SW 1271 (cell line): ENCODE data around the gene POLR1G.
"Not testable (repeated sequence)": the region's sequence is repeated elsewhere in the genome, so short reads cannot be mapped to it uniquely, and the experiment has no call there.

Experiments
- DNase-seq, 2 experiments: peaks; one replicate each; lab custom pipeline; 2025; lab: John Stamatoyannopoulos, UW

The POLR1G gene

GRCh38 chr19:45421947-45422498 is 15.6 kb downstream of the POLR1G start:
- DNase-seq = no peak

DNA sequence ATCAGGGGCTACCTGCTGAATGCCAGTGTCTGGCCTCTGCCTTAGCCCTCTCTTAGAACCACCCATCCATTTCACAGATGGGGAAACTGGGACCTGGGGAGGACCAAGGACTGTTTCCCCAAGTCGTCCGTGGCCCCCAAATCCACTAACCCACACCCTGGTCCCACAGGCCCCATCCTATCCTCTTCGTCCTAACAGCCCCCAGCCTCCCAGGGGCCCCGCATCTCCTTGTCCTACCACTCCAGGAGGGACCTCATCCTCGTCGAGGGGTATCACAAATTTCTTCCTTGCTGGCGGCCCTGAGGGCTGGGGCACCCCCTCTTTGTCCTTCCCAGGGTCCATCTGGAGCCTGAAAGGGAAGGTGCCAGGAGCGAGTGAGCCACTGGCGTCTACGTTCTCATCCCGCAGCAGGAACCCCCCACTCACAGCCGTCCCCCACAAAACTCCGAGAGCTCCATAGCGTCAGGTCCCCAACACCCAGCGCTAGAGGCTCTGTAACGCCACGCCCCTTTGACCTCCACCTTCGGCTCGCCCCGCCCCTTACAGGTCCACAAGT is 16.7 kb downstream of the POLR1G start:
- no peak for DNase-seq

GRCh38 chr19:45423589-45424190 is 17.2 kb downstream of the POLR1G start, which contains the start of gene ERCC1:
ERCC1 (minus strand) TSS chr19:45423917; CDS start chr19:45423374, 543 bp downstream.
- DNase-seq = peak; percentile 76 to 93

- peak; percentile 87 to 96 for DNase-seq
These were observed 18.0 kb downstream of the POLR1G start for GRCh38 chr19:45424191-45425058.

- no peak for DNase-seq
These were observed 22.2 kb downstream of the POLR1G start for GRCh38 chr19:45428384-45429231.

DNA sequence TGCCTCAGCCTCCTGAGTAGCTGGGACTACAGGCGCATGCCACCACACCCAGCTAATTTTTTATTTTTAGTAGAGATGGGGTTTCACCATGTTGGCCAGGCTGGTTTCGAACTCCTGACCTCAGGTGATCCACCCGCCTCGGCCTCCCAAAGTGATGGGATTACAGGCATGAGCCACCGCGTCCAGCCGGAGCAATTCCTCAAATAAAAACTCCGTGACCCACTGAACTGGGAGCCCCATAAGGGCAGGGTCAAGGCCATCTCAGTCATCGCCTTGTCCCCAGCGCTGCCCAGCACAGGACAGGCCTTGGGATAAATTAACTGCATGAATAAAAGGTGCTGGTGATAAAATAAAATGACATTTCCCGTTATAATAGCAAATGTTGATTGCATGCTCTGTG is 23.5 kb downstream of the POLR1G start:
- not testable (repeated sequence) for DNase-seq

GRCh38 chr19:45431008-45431407 is 24.6 kb downstream of the POLR1G start:
- not testable (repeated sequence) for DNase-seq

GRCh38 chr19:45432543-45432942 is 26.1 kb downstream of the POLR1G start:
- not testable (repeated sequence) for DNase-seq

GRCh38 chr19:45437328-45437727 is 30.9 kb downstream of the POLR1G start:
- no peak for DNase-seq

DNA sequence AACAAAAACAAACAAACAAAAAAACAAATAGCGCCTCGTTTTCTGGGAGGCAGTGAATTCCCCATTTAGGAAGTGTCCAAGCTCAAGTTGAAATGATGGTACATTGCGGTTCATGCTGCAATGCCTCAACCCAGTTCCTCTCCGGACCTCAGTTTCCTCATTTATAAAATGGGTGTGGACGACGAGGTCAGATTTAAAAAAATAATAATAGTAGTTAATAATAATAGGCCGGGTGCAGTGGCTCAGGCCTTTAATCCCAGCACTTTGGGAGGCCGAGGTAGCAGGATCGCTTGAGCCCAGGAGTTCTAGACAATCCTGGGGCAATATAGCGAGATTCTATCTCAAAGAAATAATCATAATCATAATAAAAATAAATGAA is 32.7 kb downstream of the POLR1G start:
- DNase-seq = no peak

DNA sequence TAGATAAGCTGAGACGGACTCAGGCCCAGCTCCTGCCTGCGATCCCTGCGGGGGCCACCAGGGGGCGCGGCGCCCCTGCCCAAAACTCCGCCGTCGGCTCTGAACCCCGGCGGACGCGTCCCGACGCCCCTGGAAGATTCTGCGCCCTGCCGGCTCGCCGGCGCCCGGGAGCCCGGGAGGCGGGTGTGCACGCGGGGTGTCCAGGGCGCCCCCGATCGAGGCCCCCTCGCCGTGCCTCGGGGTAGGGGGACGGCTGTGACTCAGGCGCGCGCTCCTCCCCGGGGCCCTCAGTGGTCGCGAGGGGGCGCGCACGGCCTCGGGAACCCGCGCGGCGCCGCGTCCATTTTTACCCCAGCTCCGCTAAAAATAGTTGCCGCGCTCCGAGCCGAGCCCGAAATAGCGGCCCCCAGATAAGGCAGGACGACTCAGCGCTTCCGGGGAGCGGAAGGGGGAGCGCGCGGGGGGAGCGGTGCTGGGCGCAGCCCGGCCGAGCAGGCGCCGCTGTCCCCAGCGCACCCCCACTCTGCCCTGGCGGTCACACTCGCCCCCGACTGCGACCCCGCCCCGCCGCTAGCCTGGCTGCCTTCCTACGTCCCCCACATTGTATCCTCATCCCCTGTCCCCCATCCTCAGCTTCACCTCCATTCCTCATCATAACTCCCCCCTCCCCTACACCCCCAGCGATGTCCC is 33.3 kb downstream of the POLR1G start:
- peak; percentile 41 to 59 for DNase-seq

GRCh38 chr19:45440259-45440638 is 33.8 kb downstream of the POLR1G start:
- no peak for DNase-seq

DNA sequence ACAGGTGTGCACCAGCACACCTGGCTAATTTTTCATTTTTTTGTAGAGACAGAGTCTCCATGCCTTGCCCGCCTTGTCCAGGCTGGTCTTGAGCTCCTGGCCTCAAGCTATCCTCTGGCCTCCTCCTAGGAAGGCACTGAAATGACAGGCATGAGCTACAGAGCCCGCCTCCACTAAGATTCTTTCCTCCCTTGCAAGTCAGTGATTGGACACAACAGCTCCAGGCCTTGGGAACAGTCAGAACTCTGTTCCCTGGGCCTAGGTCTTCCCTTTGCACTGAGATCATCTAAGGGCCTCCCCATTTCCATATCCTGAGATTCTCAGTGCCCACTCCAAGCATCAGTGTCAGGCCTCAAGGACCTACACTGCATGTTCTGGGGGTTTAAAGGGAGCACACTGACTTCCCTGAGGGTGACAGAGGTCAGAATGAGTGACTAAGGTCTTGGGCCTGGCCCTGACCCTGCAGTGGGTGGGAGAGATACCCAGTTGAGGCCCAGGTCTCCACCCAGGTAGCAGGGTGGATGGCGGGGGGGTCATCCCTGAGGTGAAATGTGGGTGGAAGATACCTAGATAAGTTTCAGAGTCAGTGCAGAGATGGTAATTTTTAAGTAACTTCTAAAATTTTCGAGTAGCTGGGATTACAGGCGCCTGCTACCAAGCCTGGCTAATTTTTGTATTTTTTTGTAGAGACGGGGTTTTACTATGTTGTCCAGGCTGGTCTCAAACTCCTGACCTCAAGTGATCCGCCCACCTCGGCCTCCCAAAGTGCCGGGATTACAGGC is 34.6 kb downstream of the POLR1G start:
- peak in 1 of 2 experiments; percentile 22 for DNase-seq

DNA sequence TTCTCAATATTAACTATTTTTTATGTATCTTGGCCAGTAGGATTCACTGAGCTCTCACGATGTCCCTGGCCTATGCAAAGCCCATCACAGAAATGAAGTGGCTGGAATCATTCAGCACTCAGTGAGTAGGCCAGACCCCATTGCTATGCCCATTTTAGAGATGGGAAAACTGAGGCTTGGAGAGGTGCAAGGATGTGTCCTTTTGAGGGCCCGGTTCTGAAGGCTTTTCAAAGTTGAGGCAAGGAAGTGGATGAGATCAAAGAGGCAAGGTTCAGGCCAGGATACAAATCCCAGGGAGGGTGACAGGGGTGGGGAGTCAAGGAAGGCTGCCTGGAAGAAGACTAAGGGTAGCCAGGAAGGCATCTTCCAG is 35.9 kb downstream of the POLR1G start:
- no peak for DNase-seq

DNA sequence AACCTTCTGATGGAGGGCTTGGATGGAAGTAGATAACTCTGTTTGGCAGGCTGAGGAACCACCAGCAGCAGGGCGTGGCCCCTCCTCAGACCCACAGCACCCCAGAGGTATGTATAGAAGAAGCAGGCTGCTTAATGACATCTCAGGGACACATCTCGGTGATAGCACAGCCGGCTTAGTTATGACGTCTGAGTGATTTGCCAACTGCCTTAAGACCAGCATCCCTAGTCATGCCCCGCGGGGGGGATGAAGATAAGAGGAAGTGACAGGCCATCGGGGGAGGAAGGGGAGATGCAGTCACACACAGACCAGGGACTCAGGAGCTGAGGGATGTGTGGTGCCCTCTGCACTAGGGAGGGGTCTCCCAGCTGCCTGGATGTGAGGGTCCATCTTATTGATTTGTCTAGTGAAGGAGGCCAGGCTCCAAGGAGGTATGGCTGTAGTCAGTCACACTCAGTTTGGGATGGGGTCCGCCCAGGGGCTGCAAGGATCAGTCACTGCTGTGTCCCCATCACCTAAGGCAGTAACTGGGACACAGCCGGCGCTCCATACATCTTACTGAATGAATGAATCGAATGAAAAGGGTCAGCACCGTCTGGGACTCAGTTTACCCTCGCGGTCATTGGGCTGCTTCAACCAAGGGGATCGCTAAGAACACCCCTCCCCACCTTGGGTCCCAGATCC is 36.5 kb downstream of the POLR1G start:
- peak in 1 of 2 experiments; percentile 26 for DNase-seq

DNA sequence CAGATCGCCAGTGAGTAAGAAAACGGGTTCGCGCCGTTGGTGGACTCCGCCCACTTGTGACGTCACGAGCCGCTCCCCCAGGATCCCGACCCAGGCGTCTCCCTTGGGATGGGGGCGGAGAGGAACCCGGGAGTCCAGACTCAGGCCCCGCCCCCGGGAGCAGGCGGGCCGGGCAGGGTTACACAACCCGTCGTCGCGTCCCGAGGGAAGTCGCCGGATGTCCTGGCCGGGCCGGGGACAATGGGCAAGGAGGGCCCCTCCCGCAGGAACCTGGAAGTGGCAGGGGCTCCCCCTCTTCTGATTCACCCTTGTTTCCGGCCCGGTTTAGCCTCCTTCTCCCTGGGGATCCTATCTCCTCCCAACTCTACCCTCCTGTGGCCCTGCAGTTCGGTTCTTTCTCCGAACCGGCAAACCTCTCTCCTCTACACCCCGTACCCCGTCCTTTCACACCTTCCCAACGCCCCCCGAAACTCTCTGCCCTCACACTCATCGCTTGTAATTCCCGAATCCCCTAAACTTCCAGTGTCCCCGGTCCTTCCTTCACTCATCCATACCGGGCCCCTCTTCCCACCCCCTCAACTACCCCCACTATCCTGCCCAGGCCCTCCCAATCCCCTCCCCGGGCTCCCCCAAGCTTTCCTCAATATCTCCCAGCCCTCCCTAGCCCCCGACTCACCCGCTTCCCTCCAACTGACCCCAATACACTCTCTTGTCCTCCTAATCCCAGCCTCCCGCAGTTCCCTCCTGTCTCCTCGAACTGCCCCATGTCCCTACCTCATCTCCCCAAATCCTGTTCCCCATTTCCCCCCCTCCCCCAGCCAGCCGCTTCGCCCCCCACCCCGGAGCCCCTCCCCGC is 37.2 kb downstream of the POLR1G start:
- peak; percentile 79 to 85 for DNase-seq

DNA sequence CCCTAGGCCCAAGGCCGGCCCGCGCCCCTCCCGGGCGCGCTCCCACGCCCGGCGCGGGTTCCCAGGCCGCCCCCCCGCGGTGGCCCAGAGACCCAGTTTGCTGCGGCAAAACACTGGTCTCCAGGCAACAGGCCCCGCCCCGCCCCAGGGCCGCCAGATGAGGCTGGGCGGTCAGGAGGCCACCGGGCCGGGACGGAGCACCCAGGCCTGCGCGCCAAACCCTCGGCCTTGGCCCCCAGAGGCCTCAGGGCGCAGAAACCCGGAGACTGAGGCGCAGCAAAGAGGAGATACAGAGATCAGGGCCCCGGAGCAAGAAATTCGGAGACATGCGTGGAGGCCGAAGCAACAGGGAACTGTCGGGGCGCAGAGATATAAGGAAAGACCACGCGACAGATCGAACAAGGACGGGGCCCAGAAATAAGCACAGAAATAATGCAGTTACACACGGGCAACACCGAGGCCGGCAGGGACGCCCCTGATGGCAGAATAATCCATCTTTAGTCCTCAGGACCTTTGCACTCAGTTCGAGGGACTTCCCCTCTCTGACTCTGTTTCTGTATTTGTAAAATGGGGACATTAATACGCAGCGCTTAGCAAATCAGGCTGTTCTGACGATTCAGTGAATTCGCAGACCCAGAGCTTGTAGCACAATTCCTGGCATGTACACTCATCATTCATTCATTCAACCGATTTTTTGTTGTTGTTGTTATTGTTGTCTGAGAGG is 38.0 kb downstream of the POLR1G start:
- peak in 1 of 2 experiments; percentile 41 for DNase-seq

DNA sequence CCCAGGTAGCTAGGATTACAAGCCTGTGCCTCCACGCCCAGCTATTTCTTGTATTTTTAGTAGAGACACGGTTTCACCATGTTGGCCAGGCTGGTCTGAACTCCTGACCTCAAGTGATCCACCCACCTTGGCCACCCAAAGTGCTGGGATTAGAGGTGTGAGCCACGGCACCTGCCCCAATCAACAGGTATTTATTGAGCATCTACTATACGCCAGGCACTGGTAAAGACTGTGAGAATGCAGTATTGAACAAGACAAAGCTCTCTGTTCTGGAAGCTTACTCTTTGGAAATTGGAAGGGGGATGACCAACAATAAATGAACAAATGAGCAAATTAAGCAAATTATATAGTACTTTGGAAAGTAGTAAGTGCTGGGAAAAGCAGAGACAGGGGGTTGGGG is 38.7 kb downstream of the POLR1G start:
- no peak for DNase-seq
